Measurements from ENCODE around the gene ATAD3C. TPM values are rescaled to one million over a fixed set of nuclear protein-coding genes. Genes with fewer than 3 reads are reported as not detected.
"Not testable (repeated sequence)": the region's sequence is repeated elsewhere in the genome, so short reads cannot be mapped to it uniquely, and the experiment has no call there.

ATAD3C gene
- total RNA-seq, 1 donor from 2014 or later: not detected

DNA sequence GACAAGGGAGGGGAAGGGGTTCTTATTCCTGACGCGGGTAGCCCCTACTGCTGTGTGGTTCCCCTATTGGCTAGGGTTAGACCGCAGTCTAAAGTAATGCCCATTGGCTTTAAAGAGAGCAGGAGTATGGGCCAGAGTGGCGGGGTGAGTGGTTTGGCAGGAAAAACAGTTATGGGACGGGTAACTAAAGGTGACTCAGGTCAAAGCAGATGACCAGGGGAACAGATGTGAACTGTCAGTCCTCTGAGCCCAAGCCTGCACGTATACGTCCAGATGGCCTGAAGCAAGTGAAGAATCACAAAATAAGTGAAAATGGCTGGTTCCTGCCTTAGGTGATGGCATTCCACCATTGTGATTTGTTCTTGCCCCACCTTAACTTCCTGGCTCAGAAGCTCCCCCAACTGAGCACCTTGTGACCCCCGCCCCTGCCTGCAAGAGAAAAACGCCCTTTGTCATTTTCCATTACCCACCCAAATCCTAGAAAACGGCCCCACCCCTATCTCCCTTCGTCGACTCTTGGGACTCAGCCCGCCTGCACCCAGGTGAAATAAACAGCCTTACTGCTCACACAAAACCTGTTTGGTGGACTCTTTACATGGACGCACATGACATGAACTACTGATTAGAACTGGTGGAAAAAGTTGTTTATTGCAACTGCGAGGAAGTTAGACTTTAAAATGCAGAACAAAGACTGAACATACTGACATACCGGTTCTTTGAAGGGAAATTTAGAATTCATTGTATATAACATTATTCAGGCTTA lies 21.3 kb downstream of the ATAD3C start:
- DNase-seq (ENCODE audit: low read depth): peak; percentile 21

DNA sequence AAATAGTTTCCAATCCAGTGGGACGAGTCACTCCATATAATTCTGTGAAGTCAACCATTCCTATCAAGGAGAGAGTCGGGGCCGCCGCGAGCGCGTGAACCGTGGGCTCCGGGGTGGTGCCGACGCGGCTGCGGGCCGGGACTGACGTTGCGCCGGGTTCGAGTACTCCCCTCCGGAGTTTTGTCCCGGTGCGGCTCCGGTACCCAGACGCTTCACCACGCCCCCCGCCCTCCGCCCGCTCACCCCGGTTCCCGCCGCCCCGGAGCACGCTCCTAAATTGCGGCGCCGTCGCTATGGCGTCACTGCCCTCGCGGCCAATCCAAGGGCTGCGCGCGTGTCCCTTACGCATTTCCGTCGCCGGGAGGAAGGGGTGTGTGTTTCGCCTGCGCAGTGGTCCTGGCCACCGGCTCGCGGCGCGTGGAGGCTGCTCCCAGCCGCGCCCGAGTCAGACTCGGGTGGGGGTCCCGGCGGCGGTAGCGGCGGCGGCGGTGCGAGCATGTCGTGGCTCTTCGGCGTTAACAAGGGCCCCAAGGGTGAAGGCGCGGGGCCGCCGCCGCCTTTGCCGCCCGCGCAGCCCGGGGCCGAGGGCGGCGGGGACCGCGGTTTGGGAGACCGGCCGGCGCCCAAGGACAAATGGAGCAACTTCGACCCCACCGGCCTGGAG lies 22.0 kb downstream of the ATAD3C start, which contains the start of gene ATAD3B:
ATAD3B (plus strand) TSS at position 377 of the 664 bp plus-strand sequence; CDS start at position 497, 120 bp downstream.
- DNase-seq (ENCODE audit: low read depth): peak; percentile 94

DNA sequence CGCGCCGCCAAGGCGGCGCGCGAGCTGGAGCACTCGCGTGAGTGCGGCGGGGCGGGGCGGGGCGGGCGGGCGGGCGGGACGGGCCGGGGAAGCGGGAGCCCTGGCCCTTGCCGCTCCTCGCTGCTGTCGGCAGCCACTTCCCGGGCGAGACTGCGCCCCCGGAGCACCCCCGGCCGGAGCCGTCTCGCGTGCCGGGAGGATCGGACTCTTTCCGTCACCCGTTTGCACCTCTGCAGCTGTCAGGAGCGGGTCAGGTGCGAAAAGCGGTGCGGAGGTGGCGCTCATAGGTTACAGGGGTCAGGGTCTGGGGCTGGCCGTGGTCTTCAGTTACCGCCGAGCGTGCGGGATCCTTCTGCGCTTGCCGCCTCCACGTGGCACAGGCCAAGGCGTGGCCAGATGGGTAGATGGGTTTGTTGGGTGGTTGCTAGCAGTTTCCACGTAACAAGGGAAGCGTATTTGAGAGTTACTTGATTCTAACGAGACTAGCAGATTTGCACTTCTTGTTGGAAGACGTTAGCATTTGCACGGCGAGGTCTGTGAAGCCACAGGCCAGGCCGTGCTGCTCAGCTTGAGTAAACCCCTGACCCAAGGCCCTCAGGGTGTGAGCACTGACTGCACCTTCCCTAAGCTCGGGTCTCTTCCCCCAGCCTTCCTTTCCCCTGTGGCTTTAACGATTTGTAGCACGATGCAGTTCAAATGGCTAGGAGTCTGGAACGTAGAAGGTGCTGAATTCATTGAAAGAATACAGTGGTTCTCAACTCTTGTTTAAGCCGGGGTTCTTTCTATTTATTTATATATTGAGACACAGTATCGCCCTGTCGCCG lies 22.8 kb downstream of the ATAD3C start:
- not testable (repeated sequence) for DNase-seq (ENCODE audit: low read depth)

DNA sequence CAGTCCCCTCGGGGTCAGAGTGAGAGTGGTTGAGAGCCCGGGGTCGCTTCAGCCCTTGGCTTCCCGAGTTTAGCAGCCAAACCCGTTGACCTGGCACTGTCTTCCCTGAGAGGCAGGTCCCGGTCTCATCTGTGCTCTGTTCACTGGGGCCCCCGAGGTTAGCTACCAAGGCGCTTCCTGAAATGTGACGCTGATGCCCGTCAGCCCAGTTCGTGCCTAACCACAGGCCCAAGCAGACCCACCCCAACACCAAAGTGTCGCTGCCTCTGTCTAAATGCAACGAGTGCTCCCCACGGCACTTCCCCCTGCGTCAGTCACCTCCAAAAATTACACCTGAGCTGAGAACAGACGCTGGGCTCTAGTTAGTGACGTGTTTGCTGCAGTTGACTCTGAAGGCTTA lies 26.5 kb downstream of the ATAD3C start:
- DNase-seq (ENCODE audit: low read depth): not testable (repeated sequence)

DNA sequence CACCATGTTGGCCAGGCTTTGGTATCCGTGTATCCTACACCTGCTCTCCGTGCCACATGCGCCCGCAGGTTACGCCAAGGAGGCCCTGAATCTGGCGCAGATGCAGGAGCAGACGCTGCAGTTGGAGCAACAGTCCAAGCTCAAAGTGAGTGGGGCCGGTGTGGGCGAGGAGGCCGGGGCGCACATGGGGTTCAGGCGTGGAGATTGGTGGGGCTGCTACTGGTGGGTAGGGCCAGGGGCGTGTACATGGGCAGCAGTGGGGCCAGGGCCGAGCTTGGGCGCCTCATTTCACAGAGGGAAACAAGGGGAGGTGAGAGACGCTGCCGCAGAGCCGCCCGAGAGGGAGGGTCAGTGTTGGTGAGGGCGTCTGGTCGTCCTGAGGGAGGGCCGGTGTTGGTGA lies 27.7 kb downstream of the ATAD3C start:
- DNase-seq (ENCODE audit: low read depth): no peak

DNA sequence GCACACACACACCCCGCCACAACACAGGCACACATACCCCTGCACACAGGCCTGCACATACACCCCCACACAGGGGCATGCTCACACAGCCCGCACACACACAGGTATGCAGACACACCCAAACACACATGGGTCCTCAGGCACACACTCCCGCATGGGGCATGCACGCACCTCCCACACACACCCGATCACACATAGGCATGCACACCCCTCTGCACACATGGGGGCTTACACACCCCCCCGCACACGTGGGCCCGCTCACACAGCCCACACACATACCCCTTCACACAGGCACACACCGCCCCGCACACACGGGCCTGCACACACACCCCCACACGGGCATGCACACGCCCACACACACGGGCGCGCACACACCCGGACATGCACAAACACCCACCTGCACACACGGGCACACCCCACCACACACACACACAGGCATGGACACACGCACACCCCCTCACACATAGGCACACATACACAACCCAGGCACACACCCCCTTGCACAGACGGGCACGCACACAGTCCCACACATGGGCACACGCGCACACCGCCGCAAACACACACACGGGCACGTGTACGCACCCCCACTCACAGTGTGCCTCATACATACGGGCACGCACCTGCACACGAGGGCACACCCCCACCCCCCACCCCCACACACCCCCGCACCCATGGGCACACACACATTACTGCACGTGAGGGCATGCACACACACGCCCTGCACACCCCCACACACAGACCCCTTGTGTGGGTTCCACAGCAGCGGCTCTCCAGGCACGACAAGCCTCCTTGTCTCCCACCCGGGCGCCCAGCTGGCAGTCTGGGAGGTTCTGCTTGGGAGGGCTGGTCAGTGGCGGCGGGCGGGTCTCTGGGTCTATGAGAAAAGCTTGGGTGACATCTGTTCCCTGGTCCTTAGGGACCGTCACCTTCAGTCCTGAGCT lies 30.3 kb downstream of the ATAD3C start:
- no peak for DNase-seq (ENCODE audit: low read depth)

DNA sequence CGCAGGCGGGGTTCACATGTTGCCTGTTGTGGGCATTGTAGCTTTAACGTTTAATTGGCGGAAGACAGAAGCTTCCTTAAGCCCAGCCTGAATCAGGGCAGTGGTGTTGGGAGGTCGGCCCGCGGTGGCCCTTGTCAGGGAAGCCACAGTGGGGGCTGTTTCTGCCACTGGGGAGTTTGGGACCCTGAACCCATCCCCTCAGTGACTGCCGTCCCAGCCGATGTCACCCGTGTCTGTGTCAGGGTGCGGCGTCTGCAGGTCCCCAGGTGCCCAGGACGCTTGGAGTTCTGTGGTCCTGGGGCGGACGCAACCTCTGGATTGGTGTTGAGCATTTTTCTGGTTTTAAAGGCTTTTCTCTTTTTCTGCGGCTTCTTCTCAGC lies 31.0 kb downstream of the ATAD3C start:
- DNase-seq (ENCODE audit: low read depth): not testable (repeated sequence)

DNA sequence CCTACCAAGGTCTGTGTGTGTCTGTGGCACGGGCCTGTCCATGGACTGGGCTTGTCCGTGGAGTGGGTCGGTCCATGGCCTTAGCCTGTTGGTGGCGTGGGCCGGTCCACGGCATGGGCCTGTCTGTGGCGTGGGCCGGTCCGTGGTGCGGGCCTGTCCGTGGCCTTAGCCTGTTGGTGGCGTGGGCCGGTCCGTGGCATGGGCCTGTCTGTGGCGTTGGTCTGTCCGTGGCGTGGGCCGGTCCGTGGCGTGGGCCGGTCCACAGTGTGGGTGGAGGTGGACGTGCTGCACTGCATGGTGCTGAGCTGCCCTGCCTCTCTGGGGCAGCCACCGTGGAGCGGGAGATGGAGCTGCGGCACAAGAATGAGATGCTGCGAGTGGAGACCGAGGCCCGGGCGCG lies 32.3 kb downstream of the ATAD3C start:
- not testable (repeated sequence) for DNase-seq (ENCODE audit: low read depth)

DNA sequence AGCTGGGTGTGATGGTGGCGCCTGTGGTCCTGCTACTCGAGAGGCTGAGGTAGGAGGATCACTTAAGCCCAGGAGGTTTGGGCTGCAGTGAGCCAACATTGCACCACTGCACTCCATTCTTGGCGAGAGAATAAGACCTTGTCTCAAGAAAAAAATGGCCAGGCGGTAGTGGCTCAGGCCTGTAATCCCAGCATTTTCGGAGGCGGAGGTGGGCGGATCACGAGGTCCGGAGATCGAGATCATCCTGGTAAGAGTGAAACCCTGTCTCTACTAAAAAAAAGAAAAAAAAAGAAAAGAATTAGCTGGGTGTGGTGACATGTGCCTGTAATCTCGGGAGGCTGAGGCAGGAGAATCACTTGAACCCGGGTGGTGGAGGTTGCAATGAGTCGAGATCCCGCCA lies 33.4 kb downstream of the ATAD3C start:
- DNase-seq (ENCODE audit: low read depth): no peak

DNA sequence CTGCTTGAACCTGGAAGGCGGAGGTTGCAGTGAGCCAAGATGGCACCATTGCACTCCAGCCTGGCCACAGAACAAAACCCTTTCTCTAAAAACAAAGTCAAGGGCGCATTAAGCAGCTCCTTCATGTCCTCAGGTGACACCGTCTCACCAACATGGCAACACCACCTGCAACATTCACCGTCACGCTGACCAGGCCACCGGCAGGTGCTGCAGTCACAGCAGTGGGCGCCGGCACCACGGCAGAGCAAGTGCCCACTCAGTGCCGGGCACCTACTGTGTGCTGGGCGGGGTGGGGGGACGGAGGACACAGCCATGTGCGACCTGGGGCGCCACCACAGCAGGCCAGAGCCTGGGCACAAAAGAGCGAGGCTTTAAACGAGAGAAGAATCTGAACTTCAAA lies 34.2 kb downstream of the ATAD3C start:
- no peak for DNase-seq (ENCODE audit: low read depth)

DNA sequence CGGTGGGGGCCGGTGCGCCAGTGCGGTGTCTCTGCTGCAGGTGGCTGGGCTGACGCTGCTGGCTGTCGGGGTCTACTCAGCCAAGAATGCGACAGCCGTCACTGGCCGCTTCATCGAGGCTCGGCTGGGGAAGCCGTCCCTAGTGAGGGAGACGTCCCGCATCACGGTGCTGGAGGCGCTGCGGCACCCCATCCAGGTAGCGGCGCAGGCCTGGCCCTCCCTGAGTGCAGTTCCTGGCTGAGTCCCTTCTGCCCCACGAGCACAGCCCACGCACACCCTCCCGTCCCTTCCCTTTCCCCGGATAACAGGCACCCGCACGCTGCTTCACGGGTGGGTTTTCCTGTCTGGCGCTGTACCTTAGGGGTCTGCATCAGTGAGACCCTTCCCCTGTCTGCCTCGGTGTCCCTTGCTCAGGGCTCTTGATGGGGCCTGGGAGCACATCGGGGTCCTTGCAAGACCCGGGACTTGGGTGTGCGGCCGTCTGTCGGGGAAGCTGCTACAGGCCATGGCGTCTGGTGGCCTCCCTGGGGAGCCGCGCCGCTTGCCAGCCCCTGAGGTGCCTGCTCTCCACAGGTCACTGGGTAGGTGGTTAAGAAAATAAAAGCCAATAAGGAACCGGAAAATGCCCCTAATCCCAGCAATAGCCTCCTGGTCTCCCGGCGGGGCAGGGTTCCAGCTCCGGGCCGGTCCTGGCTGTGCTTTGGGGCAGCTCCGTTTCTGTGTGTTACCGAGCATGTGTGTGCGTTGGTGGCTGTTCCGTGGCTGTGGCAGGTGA lies 35.7 kb downstream of the ATAD3C start:
- not testable (repeated sequence) for DNase-seq (ENCODE audit: low read depth)

DNA sequence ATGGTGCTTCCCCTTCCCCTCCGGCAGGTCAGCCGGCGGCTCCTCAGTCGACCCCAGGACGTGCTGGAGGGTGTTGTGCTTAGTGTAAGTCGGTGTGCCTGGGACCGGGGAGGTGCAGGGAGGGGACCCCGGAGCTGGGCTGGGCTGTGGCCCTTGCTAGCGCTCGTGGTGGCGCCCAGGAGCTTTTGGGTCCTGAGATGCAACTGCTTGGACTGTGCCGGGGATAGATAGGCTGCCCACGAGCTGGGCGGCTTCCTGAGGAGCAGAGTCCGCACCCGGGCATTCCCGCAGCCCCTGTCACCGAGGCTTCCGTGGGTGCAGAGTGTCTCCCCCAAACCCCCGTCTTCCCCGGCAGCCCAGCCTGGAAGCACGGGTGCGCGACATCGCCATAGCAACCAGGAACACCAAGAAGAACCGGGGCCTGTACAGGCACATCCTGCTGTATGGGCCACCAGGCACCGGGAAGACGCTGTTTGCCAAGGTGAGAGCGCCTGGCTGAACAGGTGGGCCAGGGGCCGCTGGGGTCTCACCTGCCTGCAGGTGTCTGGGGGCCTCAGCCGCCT lies 36.3 kb downstream of the ATAD3C start:
- DNase-seq (ENCODE audit: low read depth): not testable (repeated sequence)

DNA sequence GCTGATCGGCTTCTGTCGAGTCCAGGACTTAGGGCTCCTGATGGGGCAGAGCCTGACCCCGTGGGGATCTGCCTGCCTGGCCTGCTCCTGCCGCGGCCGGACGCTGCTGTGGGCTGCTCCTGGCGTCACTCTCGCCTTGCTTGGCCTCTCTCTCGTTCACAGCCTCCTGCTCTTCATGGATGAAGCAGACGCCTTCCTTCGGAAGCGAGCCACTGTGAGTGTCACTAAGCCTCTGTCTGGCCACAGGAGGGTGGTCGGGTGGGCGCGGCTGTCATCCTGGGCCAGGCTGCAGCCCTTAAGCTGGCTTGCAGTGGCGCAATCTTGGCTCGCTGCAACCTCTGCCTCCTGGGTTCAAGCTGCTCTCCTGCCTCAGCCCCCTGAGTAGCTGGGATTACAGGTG lies 38.2 kb downstream of the ATAD3C start:
- no peak for DNase-seq (ENCODE audit: low read depth)

DNA sequence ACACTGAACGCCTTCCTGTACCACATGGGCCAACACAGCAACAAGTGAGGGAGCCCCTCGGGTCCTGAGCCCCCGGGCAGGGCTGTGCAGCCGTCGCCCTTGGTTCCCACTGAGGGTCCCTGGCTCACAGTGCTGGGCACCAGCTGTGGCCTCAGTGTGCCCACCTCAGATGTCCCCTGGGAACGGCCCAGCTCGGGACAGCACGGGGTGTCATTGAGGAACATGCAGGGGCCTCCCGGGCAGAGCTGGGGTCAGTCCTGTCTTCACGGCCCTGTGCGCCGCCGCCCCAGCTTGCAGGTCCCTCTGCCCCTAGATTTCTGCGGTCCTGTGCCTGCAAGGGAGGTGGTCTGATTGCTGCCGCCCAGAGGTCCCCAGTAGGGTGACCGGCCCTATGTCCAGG lies 39.7 kb downstream of the ATAD3C start:
- no peak for DNase-seq (ENCODE audit: low read depth)

DNA sequence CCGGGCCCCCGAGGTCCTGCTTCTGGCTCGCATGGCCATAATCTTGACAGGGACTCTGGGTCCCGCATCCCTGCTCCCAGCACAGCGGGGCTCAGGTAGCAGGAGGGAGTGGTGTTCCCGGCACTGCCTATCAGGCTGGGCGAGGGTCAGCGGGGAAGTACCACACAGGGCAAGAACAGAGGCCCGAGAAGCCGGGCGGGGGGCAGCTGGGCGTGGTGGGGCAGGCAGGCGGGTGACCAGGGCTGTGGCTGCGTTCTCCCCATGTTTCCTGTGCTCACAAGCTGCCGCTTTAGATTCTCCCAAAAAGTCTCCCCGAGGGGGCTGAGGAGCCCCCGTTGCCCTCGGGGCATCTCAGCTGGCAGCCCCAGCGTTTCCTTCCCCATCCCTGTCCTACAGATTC lies 40.4 kb downstream of the ATAD3C start:
- no peak for DNase-seq (ENCODE audit: low read depth)

DNA sequence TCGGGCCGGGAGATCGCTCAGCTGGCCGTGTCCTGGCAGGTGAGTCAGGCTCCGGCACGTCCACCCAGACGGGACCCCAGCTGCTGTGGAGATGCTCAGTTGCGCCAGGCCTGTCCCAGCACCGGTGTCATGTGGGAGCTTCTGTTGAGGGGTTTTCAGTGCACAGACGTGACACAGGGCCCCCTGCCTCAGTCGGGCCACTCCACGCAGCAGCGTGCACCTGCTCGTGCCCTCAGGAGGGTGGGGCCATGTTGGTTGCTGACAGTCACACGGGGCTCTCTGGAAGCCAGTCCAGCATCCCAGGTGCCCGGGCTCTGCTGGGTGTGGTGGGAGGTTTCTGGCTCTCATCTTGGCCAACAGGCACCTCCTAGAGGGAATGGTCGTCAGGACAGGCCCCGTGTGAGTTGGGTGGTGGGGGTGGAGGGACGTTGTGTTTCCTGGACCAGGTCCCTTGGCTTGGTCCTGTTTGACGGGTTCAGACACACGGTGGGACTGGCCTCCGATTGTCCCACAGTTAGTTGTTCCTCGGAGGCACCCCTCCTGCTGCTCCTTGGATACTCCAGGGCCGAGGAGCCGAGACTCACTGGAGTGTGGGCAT lies 41.2 kb downstream of the ATAD3C start:
- no peak for DNase-seq (ENCODE audit: low read depth)

DNA sequence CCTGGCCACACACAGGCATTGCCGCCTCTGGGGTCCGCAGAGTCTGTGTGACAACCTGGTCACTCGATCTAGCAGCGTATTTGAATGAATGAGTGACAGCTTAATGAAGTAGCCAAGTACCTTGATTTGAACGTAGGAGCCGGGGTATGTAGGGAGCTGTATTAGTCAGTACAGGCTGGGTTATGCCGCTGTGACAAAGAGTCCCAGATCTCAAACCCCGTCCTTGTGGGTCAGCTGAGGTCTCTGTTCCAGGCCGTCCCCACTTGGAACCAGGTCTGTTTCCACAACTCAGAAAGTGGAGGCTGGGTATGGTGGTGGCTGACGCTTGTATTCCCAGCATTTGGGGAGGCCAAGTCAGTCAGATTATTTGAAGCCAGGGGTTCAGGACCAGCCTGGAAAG lies 42.1 kb downstream of the ATAD3C start:
- DNase-seq (ENCODE audit: low read depth): no peak

DNA sequence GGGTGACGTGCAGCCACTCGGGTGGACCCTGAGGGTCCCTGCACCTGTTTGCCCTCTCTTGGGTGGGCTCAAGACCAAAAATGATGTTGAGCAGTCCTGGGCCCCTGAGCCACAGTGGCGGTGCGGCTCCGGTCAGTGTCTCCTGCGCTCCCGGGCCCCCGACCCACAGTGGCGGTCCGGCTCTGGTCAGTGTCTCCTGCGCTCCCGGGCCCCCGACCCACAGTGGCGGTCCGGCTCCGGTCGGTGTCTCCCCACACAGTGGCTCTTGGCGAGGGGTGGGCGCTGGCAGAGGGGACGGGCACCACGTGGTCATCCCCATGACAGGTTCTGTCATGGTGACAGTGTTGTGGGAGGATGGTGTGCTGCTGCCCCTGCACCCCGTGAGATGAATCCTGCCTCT lies 44.8 kb downstream of the ATAD3C start:
- not testable (repeated sequence) for DNase-seq (ENCODE audit: low read depth)

DNA sequence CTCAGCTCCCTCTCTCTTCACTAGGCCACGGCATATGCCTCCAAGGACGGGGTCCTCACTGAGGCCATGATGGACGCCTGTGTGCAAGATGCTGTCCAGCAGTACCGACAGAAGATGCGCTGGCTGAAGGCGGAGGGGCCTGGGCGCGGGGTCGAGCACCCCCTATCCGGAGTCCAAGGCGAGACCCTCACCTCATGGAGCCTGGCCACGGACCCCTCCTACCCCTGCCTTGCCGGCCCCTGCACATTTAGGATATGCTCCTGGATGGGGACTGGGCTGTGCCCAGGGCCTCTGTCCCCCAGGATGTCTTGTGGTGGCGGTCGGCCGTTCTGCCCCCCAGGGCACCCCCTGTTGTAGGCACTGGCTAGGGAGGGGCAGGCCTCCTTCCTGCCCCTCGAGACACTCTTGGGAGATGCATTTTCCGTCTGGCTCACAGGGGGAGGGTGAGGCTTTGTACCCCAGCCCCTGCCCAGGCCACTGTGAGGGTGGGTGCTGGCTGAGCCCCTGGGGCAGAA lies 46.0 kb downstream of the ATAD3C start:
- not testable (repeated sequence) for DNase-seq (ENCODE audit: low read depth)
